H1 (cell line): Measurements from ENCODE around the gene HBS1L.

Source experiments
- CBX5 ChIP-seq: fragments of 300-800, 300-1000 bp; sonication (generic); IDR thresholded peaks from 2 replicates; pipeline ENCODE4 v1.7.1; 2016; ENCODE audit warnings: antibody characterized with exemption, low read length, low read depth
- EZH2 ChIP-seq: fragments of 200-600 bp; sonication (generic); IDR thresholded peaks from 2 replicates; pipeline ENCODE4 v1.7.1; 2012; ENCODE audit warnings: low read depth, mild to moderate bottlenecking, moderate library complexity, low read length, inconsistent platforms; ENCODE audit not compliant: severe bottlenecking
- MAX ChIP-seq: IDR thresholded peaks from 2 replicates; pipeline ENCODE4 v1.6.1; 2012; ENCODE audit warnings: inconsistent platforms
- TEAD4 ChIP-seq: IDR thresholded peaks from 2 replicates; pipeline ENCODE4 v1.6.1; 2012; ENCODE audit warnings: low read depth, low read length, inconsistent platforms, mixed read lengths

GRCh38 chr6:135092724-135093123, 38.1 kb upstream of the HBS1L start:
- TF ChIP-seq EZH2 (no peak), MAX (no peak), CBX5 (no peak), TEAD4 (no peak)
